Omental fat pad (tissue), 4 donors: Measurements from ENCODE around the gene MYLK. TPM values are rescaled to one million over a fixed set of nuclear protein-coding genes. Genes with fewer than 3 reads are reported as not detected.

Experiments used
- ATAC-seq: fragments of 150-250 bp; one replicate; pipeline ENCODE4 v1.9.1; 2016; ENCODE audit warnings: mild to moderate bottlenecking, moderate library complexity; ENCODE audit not compliant: low FRiP score
- DNase-seq: peaks from one replicate; pipeline ENCODE4 v3.0.0-alpha.2; 2019; ENCODE audit warnings: low spot score
- total RNA-seq, 4 donors: library from RNA; depleted of rRNA; stranded (reverse); fragments of >200 nt; gene quantifications; one replicate each; pipeline ENCODE4 v1.1.0, GENCODE V29; 2016
- TF ChIP-seq, protein P1 (sequence below), 3 donors: fragments of 450-650 bp; IDR thresholded peaks; one replicate each; pipeline ENCODE4 v1.5.1; 2016 to 2017; ENCODE audit warnings: antibody characterized with exemption in 3 of 3, mild to moderate bottlenecking in 3 of 3, moderate library complexity in 2 of 3

Gene MYLK
- total RNA-seq, 4 donors from 2014 or later, result 26.8 to 188 (median 56.9) TPM

DNA sequence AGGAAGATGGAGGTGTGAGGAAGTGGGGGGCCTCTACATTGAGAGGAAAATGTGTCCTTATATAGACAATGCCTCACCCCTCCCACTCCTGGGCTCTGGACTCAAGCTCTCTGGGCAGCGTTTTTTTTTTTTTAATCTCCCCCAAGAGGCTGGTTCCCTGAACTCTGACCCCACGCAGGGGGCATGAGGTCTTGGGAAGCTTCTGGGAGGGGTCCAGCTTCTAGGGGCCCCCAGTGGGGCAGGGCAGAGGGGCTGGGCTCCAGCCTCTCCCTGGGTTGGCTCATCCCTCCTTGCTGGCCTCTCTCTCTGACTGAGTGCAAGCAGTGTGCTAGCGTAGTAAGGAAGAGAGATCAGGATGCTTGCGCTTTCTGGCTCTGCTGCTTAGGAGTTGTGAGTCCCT is 197.9 kb downstream of the MYLK start:
- TF ChIP-seq, protein P1, sequence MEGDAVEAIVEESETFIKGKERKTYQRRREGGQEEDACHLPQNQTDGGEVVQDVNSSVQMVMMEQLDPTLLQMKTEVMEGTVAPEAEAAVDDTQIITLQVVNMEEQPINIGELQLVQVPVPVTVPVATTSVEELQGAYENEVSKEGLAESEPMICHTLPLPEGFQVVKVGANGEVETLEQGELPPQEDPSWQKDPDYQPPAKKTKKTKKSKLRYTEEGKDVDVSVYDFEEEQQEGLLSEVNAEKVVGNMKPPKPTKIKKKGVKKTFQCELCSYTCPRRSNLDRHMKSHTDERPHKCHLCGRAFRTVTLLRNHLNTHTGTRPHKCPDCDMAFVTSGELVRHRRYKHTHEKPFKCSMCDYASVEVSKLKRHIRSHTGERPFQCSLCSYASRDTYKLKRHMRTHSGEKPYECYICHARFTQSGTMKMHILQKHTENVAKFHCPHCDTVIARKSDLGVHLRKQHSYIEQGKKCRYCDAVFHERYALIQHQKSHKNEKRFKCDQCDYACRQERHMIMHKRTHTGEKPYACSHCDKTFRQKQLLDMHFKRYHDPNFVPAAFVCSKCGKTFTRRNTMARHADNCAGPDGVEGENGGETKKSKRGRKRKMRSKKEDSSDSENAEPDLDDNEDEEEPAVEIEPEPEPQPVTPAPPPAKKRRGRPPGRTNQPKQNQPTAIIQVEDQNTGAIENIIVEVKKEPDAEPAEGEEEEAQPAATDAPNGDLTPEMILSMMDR (IDR thresholded peaks at IDR 0.05), result no peak
- DNase-seq (no peak), ATAC-seq (no peak)

DNA sequence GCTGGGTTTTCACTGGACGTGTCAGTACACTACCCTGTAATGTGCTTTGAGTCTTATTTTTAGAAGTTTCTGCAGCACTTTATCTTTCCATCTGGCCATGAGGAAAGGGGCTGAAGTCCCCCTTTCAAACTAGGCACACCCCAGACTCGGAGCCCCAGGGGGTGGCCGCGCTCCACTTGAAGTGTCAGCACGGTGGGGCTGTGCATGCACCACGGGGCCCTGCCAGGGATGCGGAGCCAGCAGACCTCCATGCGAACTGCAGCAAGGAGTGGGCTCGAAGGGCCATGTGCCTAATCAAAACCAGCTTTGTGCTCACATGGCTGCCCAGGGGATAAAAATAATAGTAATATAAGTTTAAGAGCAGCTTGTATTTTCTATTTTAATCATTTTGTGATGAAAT is 198.4 kb downstream of the MYLK start:
- no peak for DNase-seq
- TF ChIP-seq, protein P1 (IDR thresholded peaks at IDR 0.05), result no peak
- ATAC-seq, result no peak

DNA sequence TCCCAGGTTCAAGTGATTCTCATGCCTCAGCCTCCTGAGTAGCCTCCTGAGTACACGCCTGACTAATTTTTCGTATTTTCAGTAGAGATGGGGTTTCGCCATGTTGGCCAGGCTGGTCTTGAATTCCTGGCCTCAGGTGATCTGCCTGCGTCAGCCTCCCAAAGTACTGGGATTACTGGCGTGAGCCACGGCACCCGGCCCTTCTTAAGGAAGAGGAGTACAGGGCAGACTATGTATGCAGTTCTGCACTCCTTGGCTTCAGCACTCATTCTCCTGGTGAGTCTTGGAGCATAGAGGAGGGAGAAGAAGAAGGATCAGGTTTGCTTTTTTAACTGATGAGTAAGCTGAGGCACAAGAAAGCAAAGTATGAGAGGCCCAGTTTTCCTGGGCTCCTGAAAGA is 199.5 kb downstream of the MYLK start:
- TF ChIP-seq, protein P1 (IDR thresholded peaks at IDR 0.05), result no peak
- ATAC-seq, result no peak
- DNase-seq, result no peak

DNA sequence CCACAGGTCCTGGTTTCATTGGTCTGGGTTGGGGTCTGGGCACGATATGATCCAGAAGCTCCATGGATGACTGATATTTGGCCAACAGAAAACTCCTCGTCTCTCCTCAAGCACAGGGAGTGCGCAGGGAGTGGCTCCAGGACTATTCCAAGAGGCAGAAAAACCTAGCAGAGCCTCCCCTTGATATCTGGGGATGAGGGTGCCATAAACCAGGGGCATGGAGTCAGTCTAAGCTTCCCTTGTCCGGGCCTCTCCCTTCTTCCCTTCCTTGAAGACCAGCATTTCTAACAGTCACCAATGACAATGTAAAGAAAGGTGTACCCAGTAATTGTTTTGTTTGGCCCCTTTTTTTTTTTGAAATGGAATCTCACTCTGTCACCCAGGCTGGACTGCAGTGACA is 199.9 kb downstream of the MYLK start:
- TF ChIP-seq, protein P1 (IDR thresholded peaks at IDR 0.05), result no peak
- no peak for ATAC-seq
- no peak for DNase-seq

DNA sequence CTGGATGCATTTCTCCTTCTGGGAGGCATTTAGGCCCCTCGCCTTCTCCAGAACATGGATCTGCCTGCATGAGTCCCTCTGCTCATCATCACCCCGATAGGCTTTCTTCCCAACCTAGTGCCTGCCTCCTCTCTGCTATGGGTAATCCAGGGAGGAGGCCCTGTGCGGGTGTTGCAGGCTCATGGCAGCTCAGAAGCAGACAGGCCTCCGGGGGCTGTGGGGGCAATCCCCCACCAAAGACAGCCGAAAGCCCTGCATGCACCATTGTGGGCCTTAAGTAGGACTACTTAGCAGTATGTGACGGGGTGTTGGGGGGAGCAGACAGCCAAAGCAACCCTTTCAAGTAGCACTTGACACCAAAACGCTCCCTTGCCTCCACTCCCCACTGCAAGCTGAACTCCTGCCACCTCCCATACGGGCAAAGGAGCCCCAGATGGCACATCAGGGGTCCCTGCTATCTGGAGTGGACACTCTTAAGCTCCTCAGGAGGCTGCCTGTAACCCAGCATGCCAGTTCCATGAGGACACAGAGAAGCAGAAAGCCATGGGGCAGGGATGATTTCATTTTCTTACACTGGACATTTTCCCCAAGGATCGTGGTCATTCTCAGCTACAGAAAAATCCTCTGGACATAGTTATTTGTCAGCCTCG is 200.5 kb downstream of the MYLK start:
- TF ChIP-seq, protein P1 (IDR thresholded peaks at IDR 0.05), result no peak
- DNase-seq (no peak), ATAC-seq (no peak)

DNA sequence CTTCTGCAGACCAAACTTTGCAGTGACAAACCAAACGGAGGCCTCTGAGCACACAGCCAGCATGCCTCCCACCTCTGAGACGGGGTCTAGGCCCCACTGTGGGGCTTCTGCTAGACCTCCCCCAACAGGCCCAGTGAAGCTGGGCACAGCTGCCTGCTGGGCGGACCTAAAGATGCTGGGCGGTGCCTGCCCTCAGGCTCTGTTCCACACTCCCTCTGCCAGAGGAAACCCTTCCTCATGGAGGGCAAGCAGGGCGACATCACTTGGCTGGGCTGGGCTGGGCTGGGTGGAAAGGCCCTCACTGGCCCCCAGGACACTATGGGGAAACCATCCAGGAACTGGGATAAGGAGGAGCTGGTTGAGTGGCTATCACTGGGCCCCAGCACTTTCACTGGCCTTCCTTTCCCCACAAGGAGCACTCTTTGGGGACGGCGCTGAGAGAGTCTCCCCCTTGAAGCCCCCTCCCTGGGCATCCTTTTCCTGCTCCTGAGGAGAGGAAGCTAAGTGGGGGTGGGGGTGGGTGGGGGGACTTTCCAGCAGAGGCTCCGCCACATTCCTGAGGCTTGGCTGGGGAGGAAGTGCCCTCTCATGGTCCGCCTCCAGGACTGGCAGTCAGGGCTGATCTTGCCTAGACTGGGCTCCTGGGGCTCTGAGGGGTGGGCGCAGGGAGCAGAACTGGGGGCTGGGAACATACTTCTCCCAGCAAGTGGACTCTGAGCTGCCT is 201.2 kb downstream of the MYLK start:
- ATAC-seq, result no peak
- no peak for DNase-seq
- TF ChIP-seq, protein P1 (IDR thresholded peaks at IDR 0.05), result no peak

DNA sequence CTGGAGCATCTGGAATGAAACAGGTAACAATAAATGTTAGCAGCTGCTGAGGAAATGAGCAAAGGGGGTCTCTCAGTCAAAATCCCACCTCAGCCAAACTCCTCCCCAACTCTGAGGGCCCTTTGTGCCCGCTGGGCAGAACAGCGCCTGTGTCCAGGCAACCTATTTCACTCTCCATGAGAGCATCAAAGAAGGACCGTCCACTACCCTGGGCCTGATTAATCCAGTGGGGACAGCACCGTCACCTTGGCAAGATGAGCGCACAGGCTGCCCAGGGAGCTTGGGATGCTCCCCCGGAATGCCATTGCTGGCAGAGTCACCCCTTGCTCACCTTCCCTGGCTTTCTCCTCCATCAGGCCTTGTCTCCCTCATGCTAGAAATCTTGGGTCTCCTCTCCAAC is 201.8 kb downstream of the MYLK start:
- TF ChIP-seq, protein P1 (IDR thresholded peaks at IDR 0.05), result no peak
- DNase-seq (no peak), ATAC-seq (no peak)
